Measurements from ENCODE around the gene BBS2. TPM values are rescaled to one million over a fixed set of nuclear protein-coding genes. Genes with fewer than 3 reads are reported as not detected.

BBS2 gene
- total and polyA plus RNA-seq, 9 of the 15 experiments (the other 6 are each of a cell fraction or from before 2014, with no cell fraction given), result 4.2 to 22.7 (median 10.2) TPM

DNA sequence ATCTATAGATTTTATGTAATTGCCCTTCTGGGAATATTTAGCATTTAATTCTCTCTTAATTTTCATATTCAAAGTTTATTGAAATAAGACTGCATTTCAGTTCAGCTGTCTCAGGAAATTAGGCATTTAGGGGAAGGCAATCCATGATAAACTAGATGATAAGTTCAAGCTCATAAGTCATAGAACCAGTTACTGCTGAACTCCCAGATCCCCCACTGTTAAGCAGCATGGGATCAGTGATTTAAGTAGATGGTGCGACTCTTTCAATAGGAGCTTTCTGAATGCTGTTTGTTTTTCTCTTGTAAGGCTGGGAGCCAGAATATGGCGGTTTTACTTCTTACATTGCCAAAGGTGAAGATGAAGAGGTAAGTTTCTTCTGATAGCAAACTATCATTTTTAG is 44.6 kb downstream of the BBS2 start:
- BruUV-seq (replicated peaks), result no TSS peak
- DNase-seq (ENCODE audit: extremely low read depth in 1 of 4, low spot score in 3 of 4), result no peak

More for the DNA sequence above, 44.6 kb downstream of the BBS2 start:
- H4K20me1 ChIP-seq (replicated peaks; ENCODE audit: control insufficient read depth, insufficient read depth, low read length), result no peaks in the 10 kb centered on the region
- H2AFZ ChIP-seq (ENCODE audit: low read depth, low read length), result no peak overlapping the region
- peaks cover 92% of the 10 kb centered on the region for H3K36me3 ChIP-seq (ENCODE audit: control insufficient read depth, insufficient read depth, low read length)
- FAIRE-seq (no peak), ATAC-seq (no peak)
- ChIA-PET CTCF (ENCODE audit: low intra/inter-chr PET ratio) (no interaction called here), POLR2A (interaction anchor here (0.6 to 1.2 kb wide), 3 partner anchors 15 to 706 kb away, joined by 3 read pairs; no protein-coding TSS in a partner anchor)
- H3K27me3 ChIP-seq (ENCODE audit: control insufficient read depth in 2 of 2, insufficient read depth in 2 of 2, low read length in 2 of 2), result no peaks in the 10 kb centered on the region
- TF ChIP-seq TSC22D4 (tag; IDR thresholded peaks at IDR 0.05), result no peak
- no peak for TF ChIP-seq ZNF146 (CRISPR knock-in tag; IDR thresholded peaks at IDR 0.05; ENCODE audit: unreplicated experiment)
- TF ChIP-seq CBFB (CRISPR knock-in tag; IDR thresholded peaks at IDR 0.05), result no peak
- no peak for TF ChIP-seq RB1 (IDR thresholded peaks at IDR 0.05; ENCODE audit: low read depth)
- TF ChIP-seq, protein P1, sequence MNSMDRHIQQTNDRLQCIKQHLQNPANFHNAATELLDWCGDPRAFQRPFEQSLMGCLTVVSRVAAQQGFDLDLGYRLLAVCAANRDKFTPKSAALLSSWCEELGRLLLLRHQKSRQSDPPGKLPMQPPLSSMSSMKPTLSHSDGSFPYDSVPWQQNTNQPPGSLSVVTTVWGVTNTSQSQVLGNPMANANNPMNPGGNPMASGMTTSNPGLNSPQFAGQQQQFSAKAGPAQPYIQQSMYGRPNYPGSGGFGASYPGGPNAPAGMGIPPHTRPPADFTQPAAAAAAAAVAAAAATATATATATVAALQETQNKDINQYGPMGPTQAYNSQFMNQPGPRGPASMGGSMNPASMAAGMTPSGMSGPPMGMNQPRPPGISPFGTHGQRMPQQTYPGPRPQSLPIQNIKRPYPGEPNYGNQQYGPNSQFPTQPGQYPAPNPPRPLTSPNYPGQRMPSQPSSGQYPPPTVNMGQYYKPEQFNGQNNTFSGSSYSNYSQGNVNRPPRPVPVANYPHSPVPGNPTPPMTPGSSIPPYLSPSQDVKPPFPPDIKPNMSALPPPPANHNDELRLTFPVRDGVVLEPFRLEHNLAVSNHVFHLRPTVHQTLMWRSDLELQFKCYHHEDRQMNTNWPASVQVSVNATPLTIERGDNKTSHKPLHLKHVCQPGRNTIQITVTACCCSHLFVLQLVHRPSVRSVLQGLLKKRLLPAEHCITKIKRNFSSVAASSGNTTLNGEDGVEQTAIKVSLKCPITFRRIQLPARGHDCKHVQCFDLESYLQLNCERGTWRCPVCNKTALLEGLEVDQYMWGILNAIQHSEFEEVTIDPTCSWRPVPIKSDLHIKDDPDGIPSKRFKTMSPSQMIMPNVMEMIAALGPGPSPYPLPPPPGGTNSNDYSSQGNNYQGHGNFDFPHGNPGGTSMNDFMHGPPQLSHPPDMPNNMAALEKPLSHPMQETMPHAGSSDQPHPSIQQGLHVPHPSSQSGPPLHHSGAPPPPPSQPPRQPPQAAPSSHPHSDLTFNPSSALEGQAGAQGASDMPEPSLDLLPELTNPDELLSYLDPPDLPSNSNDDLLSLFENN (IDR thresholded peaks at IDR 0.05; ENCODE audit: low read depth in 2 of 2, low read length in 2 of 2), result no peak
- no peak for TF ChIP-seq NFE2 (IDR thresholded peaks at IDR 0.05; ENCODE audit: low read depth)
- no peak for TF ChIP-seq KLF10 (CRISPR knock-in tag; IDR thresholded peaks at IDR 0.05)
- TF ChIP-seq THRAP3 (IDR thresholded peaks at IDR 0.05; ENCODE audit: borderline replicate concordance), result no peak
- TF ChIP-seq HOXB6 (CRISPR knock-in tag; IDR thresholded peaks at IDR 0.05; ENCODE audit: borderline replicate concordance), result no peak
- TF ChIP-seq HSF4 (CRISPR knock-in tag; IDR thresholded peaks at IDR 0.05; ENCODE audit: borderline replicate concordance), result no peak
- TF ChIP-seq ZNF41 (CRISPR knock-in tag; conservative IDR thresholded peaks at IDR 0.05), result no peak
- no peaks in the 10 kb centered on the region for H3K9me1 ChIP-seq (ENCODE audit: control insufficient read depth, insufficient read depth, low read length)
- H3K4me1 ChIP-seq (replicated peaks in 1 of 2; ENCODE audit: control insufficient read depth in 2 of 2, insufficient read depth in 2 of 2, low read length in 2 of 2), result peaks cover 0 to 12% of the 10 kb centered on the region in 2 experiments; a peak in 3 of 5 replicates
- no peaks in the 10 kb centered on the region for H3K79me2 ChIP-seq (ENCODE audit: control insufficient read depth, insufficient read depth, low read length)
- no peak overlapping the region for H3K9ac ChIP-seq (ENCODE audit: insufficient read depth in 1 of 2, low read depth in 2 of 2, low read length in 2 of 2)
- H3K4me3 ChIP-seq, result no peak overlapping the region
- H3K27ac ChIP-seq (ENCODE audit: extremely low read depth, low read depth, low read length), result no peak overlapping the region
- no peaks in the 10 kb centered on the region for H3K9me3 ChIP-seq (replicated peaks; ENCODE audit: control insufficient read depth, insufficient read depth, low read depth, low read length)
- intact Hi-C loops (cut with micrococcal nuclease) (no loop called here), in situ Hi-C loops (cut with MboI) (no loop called here)
- no peak overlapping the region for H3K4me2 ChIP-seq (ENCODE audit: insufficient read depth, low read length)
- 89% methylated on average over 2 of the region's 2 CpGs for WGBS (ENCODE audit: insufficient coverage, low coverage, missing lambda C conversion rate)

Data from K562 (cell line).